Esophagus muscularis mucosa (tissue), 4 donors: Measurements from ENCODE around the gene GALNT18.

Experiments
- EP300 ChIP-seq: sonication (generic); formaldehyde crosslinking; IDR thresholded peaks from one replicate; pipeline ENCODE4 v1.6.1; 2017; ENCODE audit warnings: antibody characterized with exemption
- POLR2A ChIP-seq: fragments of 450-650 bp; IDR thresholded peaks from one replicate; pipeline ENCODE4 v1.6.1; 2017; ENCODE audit warnings: antibody characterized with exemption, moderate library complexity, mild to moderate bottlenecking, low read depth
- TF ChIP-seq, protein P1 (sequence below), 3 experiments: fragments of 200-600 bp in 2 of 3; fragments of 450-650 bp in 1 of 3; sonication (generic) in 2 of 3; IDR thresholded peaks; one replicate each; pipeline ENCODE4 v1.5.1; 2017 to 2019; ENCODE audit warnings: antibody characterized with exemption in 3 of 3, mild to moderate bottlenecking in 2 of 3, moderate library complexity in 1 of 3

DNA sequence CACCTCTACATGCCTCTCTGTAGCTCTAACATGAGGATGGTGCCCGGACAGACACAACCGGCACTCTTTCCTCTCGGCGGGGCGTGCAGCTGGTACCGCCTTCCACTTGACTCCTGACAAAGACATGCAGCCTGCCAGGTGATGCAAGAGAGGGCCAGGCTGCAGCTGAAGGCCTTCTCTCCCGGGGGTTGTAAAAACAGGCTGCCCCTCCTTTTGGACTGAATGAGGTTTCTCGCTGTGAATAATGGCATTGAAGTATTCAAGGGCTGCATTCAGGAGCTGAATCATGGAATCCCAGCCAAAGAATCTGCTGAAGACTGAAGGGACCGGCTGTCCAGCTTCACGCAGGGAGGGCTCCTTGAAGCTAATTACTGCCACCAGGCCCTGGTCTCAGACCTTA is 110.9 kb downstream of the GALNT18 start:
- TF ChIP-seq, protein P1, sequence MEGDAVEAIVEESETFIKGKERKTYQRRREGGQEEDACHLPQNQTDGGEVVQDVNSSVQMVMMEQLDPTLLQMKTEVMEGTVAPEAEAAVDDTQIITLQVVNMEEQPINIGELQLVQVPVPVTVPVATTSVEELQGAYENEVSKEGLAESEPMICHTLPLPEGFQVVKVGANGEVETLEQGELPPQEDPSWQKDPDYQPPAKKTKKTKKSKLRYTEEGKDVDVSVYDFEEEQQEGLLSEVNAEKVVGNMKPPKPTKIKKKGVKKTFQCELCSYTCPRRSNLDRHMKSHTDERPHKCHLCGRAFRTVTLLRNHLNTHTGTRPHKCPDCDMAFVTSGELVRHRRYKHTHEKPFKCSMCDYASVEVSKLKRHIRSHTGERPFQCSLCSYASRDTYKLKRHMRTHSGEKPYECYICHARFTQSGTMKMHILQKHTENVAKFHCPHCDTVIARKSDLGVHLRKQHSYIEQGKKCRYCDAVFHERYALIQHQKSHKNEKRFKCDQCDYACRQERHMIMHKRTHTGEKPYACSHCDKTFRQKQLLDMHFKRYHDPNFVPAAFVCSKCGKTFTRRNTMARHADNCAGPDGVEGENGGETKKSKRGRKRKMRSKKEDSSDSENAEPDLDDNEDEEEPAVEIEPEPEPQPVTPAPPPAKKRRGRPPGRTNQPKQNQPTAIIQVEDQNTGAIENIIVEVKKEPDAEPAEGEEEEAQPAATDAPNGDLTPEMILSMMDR (IDR thresholded peaks at IDR 0.05): no peak
- TF ChIP-seq POLR2A (no peak), EP300 (no peak)
